A673 (cell line): ENCODE measurements around the gene VPS8. TPM values are rescaled to one million over a fixed set of nuclear protein-coding genes. Genes with fewer than 3 reads are reported as not detected.

Source experiments
- BruUV-seq: library from RNA; stranded (reverse); fragments of 400-500 nt; replicated peaks from 2 replicates; lab custom pipeline; 2021; lab: Mats Ljungman, UMichigan
- CTCF ChIA-PET: fragments of 300-600 bp; sonication (Branson Sonifier 250); formaldehyde crosslinking; loops from one replicate; lab custom pipeline; 2022; ENCODE audit warnings: antibody characterized with exemption; lab: Charles Lee
- POLR2A ChIA-PET: fragments of 300-600 bp; sonication (Branson Sonifier 250); formaldehyde crosslinking; loops from one replicate; lab custom pipeline; 2022; ENCODE audit warnings: antibody characterized with exemption; ENCODE audit not compliant: low non-redundant PET; lab: Charles Lee
- DNase-seq: peaks from one replicate; pipeline ENCODE4 v3.0.0-alpha.2; 2015; ENCODE audit warnings: low spot score
- H3K27ac ChIP-seq: fragments of 200-600 bp; sonication (generic); 2 replicates; pipeline ENCODE4 v1.5.1; 2016; ENCODE audit warnings: mixed run types, low read depth, mild to moderate bottlenecking, mixed read lengths, antibody characterized with exemption, low read length; ENCODE audit not compliant: poor library complexity, severe bottlenecking
- H3K27me3 ChIP-seq: fragments of 200-600 bp; sonication (generic); replicated peaks from 2 replicates; pipeline ENCODE4 v1.6.1; 2017; ENCODE audit warnings: mixed run types, low read depth, mild to moderate bottlenecking, mixed read lengths, antibody characterized with exemption, low read length; ENCODE audit not compliant: insufficient read depth, poor library complexity
- H3K36me3 ChIP-seq: fragments of 200-600 bp; sonication (generic); 2 replicates; pipeline ENCODE4 v1.6.1; 2016; ENCODE audit warnings: mixed run types, mild to moderate bottlenecking, mixed read lengths, antibody characterized with exemption, low read length; ENCODE audit not compliant: insufficient read depth, poor library complexity, severe bottlenecking
- H3K4me1 ChIP-seq: fragments of 200-600 bp; sonication (generic); 2 replicates; pipeline ENCODE4 v1.6.1; 2017; ENCODE audit warnings: mixed run types, mild to moderate bottlenecking, mixed read lengths, antibody characterized with exemption, low read length; ENCODE audit not compliant: insufficient read depth, poor library complexity, severe bottlenecking
- H3K4me3 ChIP-seq: fragments of 200-600 bp; sonication (generic); 2 replicates; pipeline ENCODE4 v1.5.1; 2016; ENCODE audit warnings: low read depth, mixed run types, mild to moderate bottlenecking, mixed read lengths, low read length; ENCODE audit not compliant: poor library complexity, severe bottlenecking
- H3K9me3 ChIP-seq: fragments of 200-600 bp; sonication (generic); 2 replicates; pipeline ENCODE4 v1.6.1; 2016; ENCODE audit warnings: mixed run types, low read depth, mild to moderate bottlenecking, mixed read lengths, antibody characterized with exemption, low read length; ENCODE audit not compliant: poor library complexity, severe bottlenecking
- CTCF ChIP-seq: fragments of 300-800, 200-600 bp; sonication (generic); conservative IDR thresholded peaks from 2 replicates; pipeline ENCODE4 v1.5.1; 2017; ENCODE audit warnings: low read depth, mild to moderate bottlenecking, antibody characterized with exemption, low read length, moderate library complexity, mixed read lengths
- EZH2 ChIP-seq: fragments of 200-600 bp; sonication (generic); IDR thresholded peaks from 2 replicates; pipeline ENCODE4 v1.6.1; 2017; ENCODE audit warnings: borderline replicate concordance, low read depth, mild to moderate bottlenecking, mixed read lengths, antibody characterized with exemption, low read length; ENCODE audit not compliant: poor library complexity, severe bottlenecking
- intact Hi-C: fragments of 100-400 bp; cut with micrococcal nuclease; formaldehyde crosslinking; loops from one replicate; pipeline ENCODE4 v1.10.0; 2022; ENCODE audit not compliant: unreplicated experiment
- total RNA-seq: library from RNA; stranded (reverse); gene quantifications from 2 replicates; pipeline ENCODE4 v1.2.3, GENCODE V29; 2021

The VPS8 gene
- total RNA-seq, 1 experiment from 2014 or later = 42.3 TPM

DNA sequence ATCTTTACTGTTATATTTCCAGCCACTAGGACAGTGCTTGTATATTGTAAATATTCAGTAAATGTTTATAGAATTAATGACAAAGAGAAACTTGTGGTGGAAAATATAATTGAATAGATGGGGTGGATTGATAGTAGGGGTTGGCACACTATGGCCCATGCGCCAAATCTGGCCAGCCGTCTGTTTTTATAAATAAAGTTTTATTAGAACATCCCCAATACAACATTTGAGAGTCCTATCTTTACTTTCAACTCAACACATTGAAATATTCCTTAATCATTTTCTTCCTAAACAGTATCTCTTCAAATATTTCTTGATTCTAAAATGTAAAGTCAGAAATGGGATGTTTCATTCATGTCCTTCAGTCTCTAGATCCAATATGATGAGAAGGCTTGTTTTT lies 45.1 kb downstream of the VPS8 start:
- CTCF ChIA-PET = no interaction called here
- no TSS peak for BruUV-seq
- no peaks in the 10 kb centered on the region for H3K9me3 ChIP-seq
- TF ChIP-seq EZH2 = no peak
- TF ChIP-seq CTCF = no peak
- intact Hi-C loops = no loop called here
- DNase-seq = no peak
- H3K36me3 ChIP-seq = no peaks in the 10 kb centered on the region
- no peaks in the 10 kb centered on the region for H3K4me1 ChIP-seq
- POLR2A ChIA-PET = no interaction called here
- H3K27me3 ChIP-seq = no peaks in the 10 kb centered on the region
- H3K27ac ChIP-seq = no peak overlapping the region
- H3K4me3 ChIP-seq = no peak overlapping the region

- no peak overlapping the region for H3K4me3 ChIP-seq
- H3K9me3 ChIP-seq = no peaks in the 10 kb centered on the region
- no TSS peak for BruUV-seq
- no peak overlapping the region for H3K27ac ChIP-seq
- TF ChIP-seq CTCF (no peak), EZH2 (no peak)
- no peaks in the 10 kb centered on the region for H3K36me3 ChIP-seq
- no peaks in the 10 kb centered on the region for H3K27me3 ChIP-seq
- ChIA-PET POLR2A (no interaction called here), CTCF (no interaction called here)
- no peak for DNase-seq
- intact Hi-C loops = no loop called here
- H3K4me1 ChIP-seq = no peaks in the 10 kb centered on the region
Observed at GRCh38 chr3:184864000-184864399, 52.0 kb downstream of the VPS8 start.

DNA sequence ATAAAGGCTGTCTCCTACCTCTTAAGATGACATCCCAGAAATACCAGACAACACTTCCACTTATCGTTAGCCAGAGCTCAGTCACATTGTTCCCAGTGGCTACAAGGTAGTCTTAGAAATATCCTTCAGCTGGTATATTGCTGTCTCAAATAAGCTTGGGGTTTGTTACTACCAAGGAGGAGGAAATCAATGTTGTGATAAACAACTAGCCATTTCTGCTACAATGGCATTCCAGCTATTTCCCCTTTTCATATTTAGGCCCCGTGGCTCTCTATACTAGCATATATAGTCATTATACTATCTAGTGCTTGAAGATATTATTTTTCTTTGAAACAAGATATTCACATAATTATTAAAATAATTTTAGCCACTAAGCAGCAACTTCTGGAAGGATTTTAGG lies 56.5 kb downstream of the VPS8 start:
- TF ChIP-seq CTCF = no peak
- H3K9me3 ChIP-seq = no peaks in the 10 kb centered on the region
- DNase-seq = no peak
- CTCF ChIA-PET = no interaction called here
- intact Hi-C loops = no loop called here
- POLR2A ChIA-PET = no interaction called here
- no peaks in the 10 kb centered on the region for H3K36me3 ChIP-seq
- H3K4me1 ChIP-seq = no peaks in the 10 kb centered on the region
- no peak overlapping the region for H3K27ac ChIP-seq
- no peak overlapping the region for H3K4me3 ChIP-seq
- no TSS peak for BruUV-seq
- no peaks in the 10 kb centered on the region for H3K27me3 ChIP-seq
